SK-N-MC (cell line): ENCODE results near the gene VASP.

Source experiments
- DNase-seq: peaks from one replicate; pipeline ENCODE4 v3.0.0-alpha.2; 2011; ENCODE audit warnings: low read depth, low spot score
- H3K27ac ChIP-seq: fragments of 200-600 bp; sonication (generic); 2 replicates; pipeline ENCODE4 v1.5.1; 2016; ENCODE audit warnings: mixed run types
- H3K36me3 ChIP-seq: fragments of 200-600 bp; sonication (generic); 2 replicates; pipeline ENCODE4 v1.6.1; 2017; ENCODE audit warnings: antibody characterized with exemption, low read length, mixed read lengths; ENCODE audit not compliant: insufficient read depth
- H3K4me3 ChIP-seq: fragments of 200-600 bp; sonication (generic); 2 replicates; pipeline ENCODE4 v1.5.1; 2016
- H3K9ac ChIP-seq: fragments of 200-600 bp; sonication (generic); 2 replicates; pipeline ENCODE4 v1.8.0; 2017; ENCODE audit warnings: mixed run types, mixed read lengths; ENCODE audit not compliant: insufficient read length
- H3K9me3 ChIP-seq: fragments of 200-600 bp; sonication (generic); 2 replicates; pipeline ENCODE4 v1.6.1; 2017; ENCODE audit warnings: low read depth, mild to moderate bottlenecking, antibody characterized with exemption, low read length, moderate library complexity, mixed read lengths
- EZH2 ChIP-seq: fragments of 200-600 bp; sonication (generic); IDR thresholded peaks from one replicate; pipeline ENCODE4 v1.6.1; 2017; ENCODE audit warnings: antibody characterized with exemption
- FOXP2 ChIP-seq: optimal IDR thresholded peaks from 2 replicates; pipeline ENCODE3; 2011; ENCODE audit warnings: mild to moderate bottlenecking, moderate library complexity; ENCODE audit not compliant: insufficient read depth; ENCODE audit errors: extremely low read length, control extremely low read depth
- POLR2AphosphoS5 ChIP-seq: IDR thresholded peaks from 2 replicates; pipeline ENCODE4 v1.6.1; 2012; ENCODE audit warnings: mild to moderate bottlenecking, low read depth, low read length, borderline replicate concordance

Gene VASP

DNA sequence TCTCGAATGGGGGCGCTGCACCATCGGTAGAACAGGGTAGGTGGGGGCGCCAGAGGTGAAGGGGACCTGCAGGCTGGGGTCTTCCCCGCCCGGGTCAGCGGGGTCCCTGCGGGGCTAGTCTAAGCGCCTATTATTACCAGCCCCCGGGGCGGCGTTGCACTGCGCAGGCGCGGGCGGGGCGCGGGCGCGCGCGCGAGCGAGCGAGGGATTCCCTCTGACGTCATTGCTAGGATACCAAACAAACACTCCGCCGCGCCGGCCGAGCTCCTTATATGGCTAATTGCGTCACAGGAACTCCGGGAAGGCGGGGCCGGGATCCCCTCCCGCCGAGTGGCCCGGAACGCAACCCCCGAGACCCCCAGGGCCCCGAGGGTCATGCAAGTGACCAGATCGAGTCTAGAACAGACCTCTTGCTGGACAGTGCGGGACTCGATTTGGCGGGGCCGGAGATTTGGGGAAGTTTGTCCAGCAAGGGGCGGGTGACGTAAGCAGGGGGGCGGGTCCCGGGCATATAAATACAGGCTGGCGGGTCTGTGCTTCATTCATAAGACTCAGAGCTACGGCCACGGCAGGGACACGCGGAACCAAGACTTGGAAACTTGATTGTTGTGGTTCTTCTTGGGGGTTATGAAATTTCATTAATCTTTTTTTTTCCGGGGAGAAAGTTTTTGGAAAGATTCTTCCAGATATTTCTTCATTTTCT, 39.7 kb upstream of the VASP start, which contains the start of gene FOSB:
Gene FOSB (plus strand): TSS at position 541 of the 703 bp plus-strand sequence. CDS start 591 bp downstream, outside the sequence.
- TF ChIP-seq EZH2 = no peak
- peak; percentile 41 for TF ChIP-seq FOXP2
- peak; percentile 53 for TF ChIP-seq POLR2AphosphoS5
- Histone ChIP-seq H3K9me3 (no peaks in the 10 kb centered on the region), H3K9ac (peak within 1 kb of the TSS; percentile 70), H3K27ac (peak within 1 kb of the TSS; percentile 71), H3K4me3 (peak within 1 kb of the TSS; percentile 95), H3K36me3 (no peaks in the 10 kb centered on the region)
- peak; percentile 81 for DNase-seq

DNA sequence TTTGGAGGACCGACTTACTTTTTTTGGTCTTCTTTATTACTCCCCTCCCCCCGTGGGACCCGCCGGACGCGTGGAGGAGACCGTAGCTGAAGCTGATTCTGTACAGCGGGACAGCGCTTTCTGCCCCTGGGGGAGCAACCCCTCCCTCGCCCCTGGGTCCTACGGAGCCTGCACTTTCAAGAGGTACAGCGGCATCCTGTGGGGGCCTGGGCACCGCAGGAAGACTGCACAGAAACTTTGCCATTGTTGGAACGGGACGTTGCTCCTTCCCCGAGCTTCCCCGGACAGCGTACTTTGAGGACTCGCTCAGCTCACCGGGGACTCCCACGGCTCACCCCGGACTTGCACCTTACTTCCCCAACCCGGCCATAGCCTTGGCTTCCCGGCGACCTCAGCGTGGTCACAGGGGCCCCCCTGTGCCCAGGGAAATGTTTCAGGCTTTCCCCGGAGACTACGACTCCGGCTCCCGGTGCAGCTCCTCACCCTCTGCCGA, 39.1 kb upstream of the VASP start:
- DNase-seq = no peak
- TF ChIP-seq POLR2AphosphoS5 (no peak), FOXP2 (no peak), EZH2 (no peak)

DNA sequence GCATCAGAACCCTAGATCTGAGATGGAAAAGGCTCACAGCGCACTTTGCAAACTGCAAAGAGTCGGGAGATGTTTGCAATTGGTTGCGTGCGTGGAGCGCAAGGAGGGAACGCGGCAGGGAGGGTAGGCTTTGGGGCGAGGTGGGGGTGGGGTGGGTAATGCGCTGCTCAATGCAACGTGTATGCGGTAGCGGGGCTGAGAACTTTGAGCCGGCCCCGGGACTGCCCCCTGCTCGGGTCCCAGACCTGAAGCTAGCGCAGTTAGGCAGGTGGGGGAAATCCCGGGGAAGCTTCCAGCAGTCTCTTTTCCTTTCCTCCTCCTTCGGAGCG, 38.5 kb upstream of the VASP start:
- TF ChIP-seq EZH2 (no peak), POLR2AphosphoS5 (no peak), FOXP2 (no peak)
- Histone ChIP-seq H3K36me3 (no peaks in the 10 kb centered on the region), H3K9me3 (no peaks in the 10 kb centered on the region), H3K4me3 (peak overlapping the region; percentile 95), H3K9ac (peak overlapping the region; percentile 70), H3K27ac (peak overlapping the region; percentile 71)
- no peak for DNase-seq

More for the DNA sequence above, 39.1 kb upstream of the VASP start:
- peak overlapping the region; percentile 95 for H3K4me3 ChIP-seq
- no peak overlapping the region for H3K27ac ChIP-seq
- H3K9ac ChIP-seq = peak overlapping the region; percentile 70
- H3K9me3 ChIP-seq = no peaks in the 10 kb centered on the region
- H3K36me3 ChIP-seq = no peaks in the 10 kb centered on the region

DNA sequence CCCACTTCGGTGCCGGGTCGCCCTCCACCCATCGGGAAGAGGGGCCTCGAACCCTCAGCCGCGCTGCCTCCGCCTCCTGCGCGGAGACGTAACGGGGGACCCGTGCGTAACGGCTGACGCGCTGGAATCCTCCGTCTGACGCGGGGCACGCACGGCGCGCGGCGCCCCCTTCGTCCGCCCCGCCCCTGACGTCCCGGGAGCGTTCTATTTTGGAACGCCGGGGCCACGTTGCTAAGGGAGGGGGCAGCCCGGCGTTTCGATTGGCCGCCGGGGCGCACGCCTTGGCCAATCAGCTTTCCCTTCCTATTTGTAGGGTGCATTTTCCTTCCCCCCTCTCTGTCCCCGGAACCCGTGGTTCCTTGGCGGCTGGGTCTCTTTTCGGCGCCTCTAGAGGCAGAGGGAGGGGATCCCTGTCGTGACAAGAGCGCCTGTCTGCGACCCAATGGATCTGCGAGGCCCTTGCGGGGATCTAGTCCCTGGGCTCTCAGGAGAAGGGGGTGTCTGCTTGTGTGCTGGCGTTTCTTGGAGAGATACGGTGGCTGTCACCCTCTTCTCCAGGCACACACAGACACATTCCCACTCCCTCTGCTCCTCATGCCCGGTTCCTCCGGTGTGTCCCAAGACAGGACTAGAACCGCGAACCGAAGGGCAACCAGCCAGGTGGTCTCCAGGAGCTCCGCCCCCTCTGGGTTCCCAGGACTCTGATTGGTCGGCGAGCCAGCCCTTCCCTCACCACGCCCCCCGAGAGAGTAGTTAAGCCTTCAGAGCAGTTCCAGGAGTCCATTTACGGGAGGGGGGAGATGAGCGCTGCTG, 37.9 kb upstream of the VASP start:
- Histone ChIP-seq H3K27ac (peak overlapping the region; percentile 71), H3K36me3 (no peaks in the 10 kb centered on the region), H3K9ac (peak overlapping the region; percentile 70), H3K4me3 (peak overlapping the region; percentile 95), H3K9me3 (no peaks in the 10 kb centered on the region)
- no peak for TF ChIP-seq EZH2
- peak; percentile 56; the same call in 1 of the 2 replicates for TF ChIP-seq POLR2AphosphoS5
- TF ChIP-seq FOXP2 = peak; percentile 73
- DNase-seq = peak; percentile 57

DNA sequence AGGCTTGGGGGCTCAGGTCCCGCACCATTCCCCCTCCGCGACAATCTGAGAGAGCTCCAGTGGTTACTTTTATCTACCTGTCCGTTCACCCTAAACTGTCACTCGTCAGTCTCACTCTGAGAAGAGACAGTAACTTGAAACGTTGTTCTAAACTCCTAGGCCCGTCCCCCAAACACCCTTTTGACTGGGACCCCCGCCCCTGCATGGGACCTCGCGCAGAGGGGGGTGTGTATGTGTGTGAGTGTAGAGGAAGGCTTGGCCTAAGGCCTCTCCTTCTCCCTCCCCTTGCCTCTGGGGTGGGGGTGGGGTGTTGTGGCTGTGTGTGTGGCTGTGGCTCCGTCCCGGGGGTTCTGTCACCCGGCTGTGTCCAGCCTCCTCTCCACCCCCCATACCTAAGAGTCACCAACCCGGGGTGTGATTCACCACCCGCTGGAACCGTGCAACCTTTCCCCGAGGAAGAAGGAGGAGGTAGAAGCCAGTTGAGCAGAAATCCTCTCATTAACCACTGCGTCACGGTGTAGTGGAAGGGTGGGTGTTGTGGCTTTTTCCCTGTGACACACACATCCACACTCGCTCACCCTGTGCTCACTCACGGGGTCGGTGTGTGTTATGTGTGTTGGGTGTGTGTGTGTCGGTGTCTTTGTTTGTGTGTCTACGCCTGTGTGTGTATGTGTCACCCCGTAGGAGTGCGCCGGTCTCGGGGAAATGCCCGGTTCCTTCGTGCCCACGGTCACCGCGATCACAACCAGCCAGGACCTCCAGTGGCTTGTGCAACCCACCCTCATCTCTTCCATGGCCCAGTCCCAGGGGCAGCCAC, 37.1 kb upstream of the VASP start:
- no peak overlapping the region for H3K27ac ChIP-seq

DNA sequence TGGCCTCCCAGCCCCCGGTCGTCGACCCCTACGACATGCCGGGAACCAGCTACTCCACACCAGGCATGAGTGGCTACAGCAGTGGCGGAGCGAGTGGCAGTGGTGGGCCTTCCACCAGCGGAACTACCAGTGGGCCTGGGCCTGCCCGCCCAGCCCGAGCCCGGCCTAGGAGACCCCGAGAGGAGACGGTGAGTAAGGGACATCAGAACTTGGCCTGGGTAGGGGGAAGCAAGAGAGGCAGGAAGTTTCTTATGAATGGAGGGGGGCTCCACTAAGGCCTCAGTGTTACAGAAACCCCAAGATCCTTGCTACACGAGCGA, 36.6 kb upstream of the VASP start:
- no peak overlapping the region for H3K9ac ChIP-seq
- no peaks in the 10 kb centered on the region for H3K36me3 ChIP-seq
- DNase-seq = no peak
- no peak overlapping the region for H3K4me3 ChIP-seq
- no peak for TF ChIP-seq POLR2AphosphoS5
- no peak for TF ChIP-seq FOXP2
- no peak for TF ChIP-seq EZH2
- no peaks in the 10 kb centered on the region for H3K9me3 ChIP-seq
- no peak overlapping the region for H3K27ac ChIP-seq

More for the DNA sequence above, 37.1 kb upstream of the VASP start:
- H3K9ac ChIP-seq = no peak overlapping the region
- no peak for DNase-seq
- TF ChIP-seq POLR2AphosphoS5 = no peak
- TF ChIP-seq EZH2 = no peak
- no peak for TF ChIP-seq FOXP2
- H3K36me3 ChIP-seq = no peaks in the 10 kb centered on the region
- peak overlapping the region; percentile 95 for H3K4me3 ChIP-seq
- H3K9me3 ChIP-seq = no peaks in the 10 kb centered on the region

DNA sequence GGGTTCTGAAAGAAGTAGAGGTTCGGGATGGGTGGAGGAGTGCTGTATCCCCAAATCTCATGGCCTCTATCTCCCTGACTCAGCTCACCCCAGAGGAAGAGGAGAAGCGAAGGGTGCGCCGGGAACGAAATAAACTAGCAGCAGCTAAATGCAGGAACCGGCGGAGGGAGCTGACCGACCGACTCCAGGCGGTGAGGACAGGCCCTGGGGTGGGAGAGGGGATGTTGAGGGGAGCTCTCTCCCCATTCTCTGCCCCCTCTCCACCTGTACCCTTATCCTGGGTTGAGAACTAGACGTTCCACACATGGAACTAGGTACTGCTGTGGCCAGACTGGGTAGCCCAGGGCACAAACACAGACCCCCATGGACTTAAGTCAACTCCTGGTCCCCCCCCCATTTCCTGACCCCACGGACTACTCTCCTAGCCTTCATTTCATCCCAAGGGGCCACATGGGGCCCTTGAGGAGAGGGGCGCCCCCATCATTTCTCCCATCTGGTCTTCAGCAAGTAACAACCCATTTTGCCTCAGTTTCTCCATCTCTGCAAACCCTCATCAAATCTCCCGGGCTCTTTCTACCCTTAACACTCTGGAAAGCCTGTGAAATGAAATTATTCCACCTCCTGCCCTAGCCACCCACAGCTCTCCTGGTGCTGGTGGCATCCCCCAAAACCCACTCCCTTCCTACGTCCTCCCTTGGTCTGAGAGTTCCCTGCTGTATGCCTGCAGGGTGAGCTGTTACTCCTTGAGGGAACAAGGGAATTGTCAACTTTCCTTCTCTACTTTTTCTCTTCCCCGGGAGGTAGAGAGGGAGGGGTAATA, 36.0 kb upstream of the VASP start:
- no peak overlapping the region for H3K4me3 ChIP-seq

More for the DNA sequence above, 36.0 kb upstream of the VASP start:
- no peaks in the 10 kb centered on the region for H3K36me3 ChIP-seq
- no peaks in the 10 kb centered on the region for H3K9me3 ChIP-seq
- TF ChIP-seq FOXP2 = no peak
- no peak for TF ChIP-seq POLR2AphosphoS5
- no peak for TF ChIP-seq EZH2
- no peak for DNase-seq
- H3K9ac ChIP-seq = no peak overlapping the region
- H3K27ac ChIP-seq = no peak overlapping the region
